Keratinocyte (primary cell): ENCODE data around the gene ABR.
"Not testable (repeated sequence)": the region's sequence is repeated elsewhere in the genome, so short reads cannot be mapped to it uniquely, and the experiment has no call there.

ENCODE experiments used
- CTCF ChIP-seq, 3 experiments: IDR thresholded peaks in 1 of 3; conservative IDR thresholded peaks in 1 of 3; optimal IDR thresholded peaks in 1 of 3; 2 replicates in 2 of 3; 3 replicates in 1 of 3; pipeline versions ENCODE3 to v1.5.1; 2011; ENCODE audit warnings: low read length in 3 of 3, mild to moderate bottlenecking in 3 of 3, moderate library complexity in 2 of 3, control low read depth in 1 of 3, inconsistent platforms in 1 of 3; ENCODE audit not compliant: insufficient read depth in 2 of 3; ENCODE audit errors: extremely low read depth in 1 of 3
- EZH2 ChIP-seq: IDR thresholded peaks from one replicate; pipeline ENCODE4 v1.6.1; 2012; ENCODE audit warnings: inconsistent platforms, mild to moderate bottlenecking, low read length, moderate library complexity

GRCh38 chr17:1128463-1128862, 51.3 kb downstream of the ABR start:
- TF ChIP-seq CTCF (optimal IDR thresholded peaks at IDR 0.05 in 1 of 3, IDR thresholded peaks at IDR 0.05 in 1 of 3, conservative IDR thresholded peaks at IDR 0.05 in 1 of 3; ENCODE audit: extremely low read depth in 1 of 3, insufficient read depth in 2 of 3, low read length in 3 of 3); EZH2: not testable (repeated sequence)
